Hepatocyte (in vitro differentiated cells): ENCODE measurements around the gene APBA2.
"Not testable (repeated sequence)": the region's sequence is repeated elsewhere in the genome, so short reads cannot be mapped to it uniquely, and the experiment has no call there.

Source experiments
- CTCF ChIP-seq: fragments of 200-600 bp; sonication (generic); IDR thresholded peaks from 2 replicates; pipeline ENCODE4 v1.5.1; 2016; ENCODE audit warnings: antibody characterized with exemption, mild to moderate bottlenecking; ENCODE audit not compliant: poor library complexity
- EZH2 ChIP-seq: fragments of 200-600 bp; sonication (generic); IDR thresholded peaks from 2 replicates; pipeline ENCODE4 v1.6.1; 2016; ENCODE audit warnings: antibody characterized with exemption, mild to moderate bottlenecking, borderline replicate concordance
- EZH2phosphoT487 ChIP-seq: fragments of 200-600 bp; sonication (generic); IDR thresholded peaks from one replicate; pipeline ENCODE4 v1.6.1; 2018; ENCODE audit warnings: antibody characterized with exemption, mild to moderate bottlenecking, low read depth, moderate library complexity; ENCODE audit not compliant: unreplicated experiment, severe bottlenecking

GRCh38 chr15:28861589-28862293 is 24.0 kb upstream of the APBA2 start:
- not testable (repeated sequence) for TF ChIP-seq CTCF, EZH2phosphoT487, EZH2
